HG03175 (cell line): ENCODE measurements around the gene MAGI1.
"Not testable (repeated sequence)": the region's sequence is repeated elsewhere in the genome, so short reads cannot be mapped to it uniquely, and the experiment has no call there.

Experiments
- ATAC-seq: cut with Tn5 transposase; IDR thresholded peaks from one replicate; pipeline ENCODE4 v1.9.1; 2021; ENCODE audit warnings: mild to moderate bottlenecking, moderate library complexity; ENCODE audit not compliant: unreplicated experiment

Gene MAGI1

DNA sequence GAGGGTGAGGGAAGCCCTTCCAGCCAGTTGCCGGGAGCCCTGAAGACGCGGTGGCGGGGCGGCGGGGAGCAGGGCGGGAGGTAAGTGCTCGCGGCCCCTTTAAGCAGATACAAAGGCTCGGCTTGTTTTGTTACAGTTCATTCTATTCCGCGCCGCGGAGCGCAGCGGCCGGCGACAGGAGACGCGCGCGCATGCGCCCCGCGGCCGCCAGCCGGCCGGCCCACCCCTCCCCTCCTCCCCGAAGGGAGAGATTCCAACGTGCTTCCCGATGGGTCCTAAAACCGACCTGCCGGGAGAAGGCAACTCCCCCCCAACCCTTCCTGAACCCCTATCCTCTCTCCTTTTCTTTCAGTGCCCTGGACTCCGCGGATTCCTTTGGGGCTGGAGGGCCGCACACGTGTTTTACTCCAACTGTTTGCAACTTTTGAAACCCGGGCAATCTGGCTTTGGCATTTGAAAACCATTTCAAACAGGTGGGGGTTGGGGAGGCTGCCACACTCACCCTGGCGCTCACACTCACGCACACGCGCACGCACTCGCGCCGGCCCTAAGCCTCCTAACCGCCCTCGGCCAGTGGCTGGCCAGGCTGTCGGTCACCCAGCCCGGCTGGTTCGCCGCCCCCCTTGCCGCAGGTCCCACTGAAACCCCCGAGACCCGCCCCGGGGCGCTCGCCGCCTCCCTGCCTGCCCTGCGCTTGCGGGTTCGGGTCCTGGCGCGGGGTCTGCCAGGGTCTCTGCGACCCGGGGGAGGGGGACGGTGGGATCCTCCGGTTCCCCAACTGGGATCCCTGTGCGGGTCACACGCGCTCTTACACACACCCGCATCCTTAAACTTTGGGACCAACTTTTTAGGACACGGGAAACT lies at the start of gene MAGI1:
TSS of gene MAGI1 (minus strand) at position 193 of the 864 bp plus-strand sequence. CDS start 610 bp downstream, outside the sequence.
- ATAC-seq = peak; percentile 59

DNA sequence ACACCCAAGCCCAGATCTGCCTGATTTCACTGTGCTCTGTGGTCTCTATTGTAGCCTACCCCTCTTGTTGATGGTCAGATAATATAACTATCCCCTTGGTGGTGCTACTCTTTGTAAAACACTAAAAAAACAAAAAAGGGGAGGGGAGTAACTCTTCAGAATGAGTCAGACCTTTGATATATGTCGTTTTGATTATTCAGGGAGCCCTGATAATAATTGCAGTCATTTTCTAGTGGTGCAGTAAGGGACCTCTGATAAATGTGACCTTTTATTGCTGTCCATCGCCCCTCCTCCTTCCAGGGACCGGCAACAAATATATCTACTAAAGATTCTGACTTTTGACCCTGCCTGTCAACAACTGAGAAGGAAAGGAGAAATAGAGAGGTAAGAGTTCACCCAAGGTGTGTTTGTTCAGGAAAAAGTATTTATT lies 45.1 kb upstream of the MAGI1 start:
- ATAC-seq = no peak

DNA sequence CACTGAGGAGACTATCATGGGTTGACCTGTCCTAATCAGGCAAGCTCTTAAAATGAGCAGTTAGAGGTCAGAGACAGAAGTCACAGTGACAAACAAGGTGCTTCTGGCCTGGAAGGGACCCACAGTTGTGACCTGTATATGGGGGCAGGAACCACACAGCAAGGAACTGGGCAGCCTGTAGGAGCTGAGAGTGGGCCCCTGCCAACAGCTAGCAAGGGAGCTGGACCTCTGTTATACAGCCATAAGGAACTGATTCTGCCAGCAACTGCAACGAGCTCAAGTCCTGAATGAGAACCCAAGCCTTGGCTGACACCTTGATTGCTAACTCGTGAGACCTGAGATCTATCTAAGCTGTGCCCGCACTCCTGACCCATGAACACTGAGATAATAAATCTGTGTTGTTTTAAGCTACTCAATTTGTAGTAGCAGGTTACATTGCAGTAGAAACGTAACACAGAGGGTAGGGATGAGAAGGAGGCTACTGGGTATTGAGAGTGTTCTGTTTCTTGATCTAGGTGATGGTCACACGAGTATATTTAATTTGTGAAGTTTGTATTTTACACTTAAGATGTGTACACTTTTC lies 44.5 kb upstream of the MAGI1 start:
- no peak for ATAC-seq

DNA sequence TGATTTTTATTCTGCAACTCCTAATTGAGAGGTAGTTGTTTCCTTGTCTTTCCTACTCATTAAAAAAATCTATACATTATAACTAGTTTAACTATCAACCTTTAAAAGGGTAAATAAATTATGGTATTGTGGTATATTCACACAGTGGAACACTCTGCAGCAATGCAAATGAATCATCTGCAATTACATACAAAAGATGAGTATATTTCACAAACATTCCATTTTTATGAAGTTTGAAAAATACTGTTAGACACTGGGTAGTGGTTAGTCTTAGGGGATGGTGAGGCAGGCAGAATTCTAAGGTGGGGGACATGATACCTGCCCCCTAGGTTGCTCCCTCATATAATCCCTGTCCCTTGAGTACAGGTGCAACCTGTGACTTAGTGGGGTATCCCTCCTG lies 44.0 kb upstream of the MAGI1 start:
- ATAC-seq = no peak

DNA sequence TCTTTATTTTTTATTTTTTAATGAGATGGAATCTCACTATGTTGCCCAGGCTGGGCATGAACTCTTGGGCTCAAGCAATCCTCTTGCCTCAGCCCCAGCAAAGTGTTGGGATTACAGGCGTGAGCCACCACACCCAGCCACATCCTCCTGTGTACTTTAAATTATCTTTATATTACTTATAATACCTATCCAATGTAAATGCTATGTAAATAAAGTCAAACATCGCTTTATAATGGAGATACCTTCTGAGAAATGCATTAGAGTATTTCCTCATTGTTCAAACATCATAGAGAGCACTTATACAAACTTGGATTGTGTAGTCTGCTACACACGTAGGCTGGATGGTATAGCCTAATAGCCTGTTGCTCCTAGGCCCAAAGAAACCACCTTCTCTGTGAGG lies 41.4 kb upstream of the MAGI1 start:
- ATAC-seq = no peak

DNA sequence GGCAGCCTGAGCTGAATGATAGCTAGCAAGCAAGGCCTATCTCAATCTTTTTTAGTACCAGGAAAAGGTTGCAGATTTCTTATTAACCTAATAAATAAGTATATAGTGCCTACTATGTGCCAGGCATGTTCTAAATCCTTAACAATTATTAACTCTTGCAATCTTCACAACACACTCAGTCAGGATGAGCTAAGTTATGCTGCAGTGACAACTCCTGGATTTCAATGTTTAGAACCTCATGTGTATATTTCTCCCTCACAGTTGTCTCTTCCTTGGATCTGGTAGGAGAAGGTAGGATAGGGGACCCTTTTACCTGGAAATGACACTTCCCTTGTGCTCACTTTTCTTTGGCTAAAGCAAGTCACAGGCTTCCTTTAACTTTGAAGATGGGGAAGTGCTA lies 39.3 kb upstream of the MAGI1 start:
- no peak for ATAC-seq

DNA sequence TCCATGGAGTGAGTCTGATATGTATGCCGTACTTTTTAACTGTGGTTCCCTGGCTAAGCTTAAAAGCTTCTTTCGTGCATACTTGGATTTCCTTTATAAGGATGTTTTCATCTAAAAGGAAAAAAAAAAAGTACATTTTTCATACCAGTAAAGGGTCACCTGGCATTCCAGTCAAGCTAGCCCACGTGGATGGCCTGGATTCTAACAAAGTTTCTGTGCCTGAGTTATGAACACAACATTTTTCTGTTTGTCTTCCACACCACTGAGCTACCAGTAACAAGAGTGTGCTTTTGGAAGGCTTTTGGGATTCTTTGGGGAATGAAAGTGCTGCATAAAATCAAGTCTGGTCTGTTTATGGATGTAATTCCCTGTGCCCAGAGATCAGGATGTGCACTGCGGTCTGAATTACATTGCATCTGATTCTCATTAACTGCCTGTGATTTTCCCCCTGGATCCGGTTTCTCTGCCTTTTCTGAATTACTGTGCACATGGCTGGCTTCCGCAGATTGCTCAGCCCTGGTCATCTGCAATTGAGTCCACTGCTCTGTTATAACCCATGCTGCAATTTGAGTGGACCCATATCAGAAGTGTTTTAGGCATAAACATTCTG lies 38.2 kb upstream of the MAGI1 start:
- no peak for ATAC-seq

DNA sequence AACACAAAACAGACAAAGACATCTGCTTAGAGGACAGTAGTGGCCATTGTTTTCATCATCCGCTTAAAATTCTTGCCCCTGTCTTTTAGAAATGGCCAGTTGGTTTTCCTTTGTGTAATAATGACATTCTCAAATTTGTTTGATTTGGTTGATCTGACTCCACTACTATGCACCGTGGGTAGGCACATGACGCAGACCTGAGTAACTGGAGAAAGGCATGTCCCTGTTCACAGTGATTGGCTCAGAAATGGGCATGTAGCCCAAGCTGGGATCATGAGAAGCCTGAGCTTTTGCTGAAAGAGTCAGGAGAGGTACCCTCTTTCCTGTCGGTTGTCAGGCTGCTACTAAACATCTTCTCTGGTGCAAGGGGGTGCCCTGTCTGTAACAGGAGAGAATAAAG lies 36.6 kb upstream of the MAGI1 start:
- no peak for ATAC-seq

DNA sequence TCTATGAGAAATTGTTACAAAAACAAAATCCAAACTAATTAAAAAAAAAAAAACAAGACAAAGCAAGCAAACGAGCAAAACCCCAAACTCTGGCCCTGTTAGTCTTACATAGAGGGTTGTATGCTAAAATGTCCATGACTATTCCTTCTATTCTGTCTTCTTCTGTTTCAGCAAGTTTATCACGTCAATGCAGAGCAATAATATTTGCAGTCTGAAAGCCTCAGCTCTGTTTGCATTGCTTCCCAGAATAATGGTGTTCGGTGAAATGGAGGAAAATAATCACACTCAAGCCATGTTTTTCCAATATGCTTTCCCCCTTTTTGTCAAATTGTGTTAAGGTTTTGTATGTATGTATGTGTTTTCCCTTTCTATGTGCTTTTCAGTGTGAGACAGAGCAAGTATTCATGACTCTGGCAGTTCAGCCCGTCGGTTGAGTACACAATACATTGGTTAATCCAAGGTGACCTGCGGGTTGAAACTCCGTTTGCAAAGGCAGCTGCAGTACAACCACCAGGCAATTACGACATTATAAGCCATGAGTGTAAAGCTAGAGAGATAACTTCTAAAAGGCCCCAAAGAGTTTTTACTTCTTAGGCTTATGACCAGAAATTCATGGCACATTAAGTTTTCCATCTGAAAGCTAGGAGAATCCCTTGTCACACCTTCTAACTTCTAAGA lies 34.9 kb upstream of the MAGI1 start:
- no peak for ATAC-seq

DNA sequence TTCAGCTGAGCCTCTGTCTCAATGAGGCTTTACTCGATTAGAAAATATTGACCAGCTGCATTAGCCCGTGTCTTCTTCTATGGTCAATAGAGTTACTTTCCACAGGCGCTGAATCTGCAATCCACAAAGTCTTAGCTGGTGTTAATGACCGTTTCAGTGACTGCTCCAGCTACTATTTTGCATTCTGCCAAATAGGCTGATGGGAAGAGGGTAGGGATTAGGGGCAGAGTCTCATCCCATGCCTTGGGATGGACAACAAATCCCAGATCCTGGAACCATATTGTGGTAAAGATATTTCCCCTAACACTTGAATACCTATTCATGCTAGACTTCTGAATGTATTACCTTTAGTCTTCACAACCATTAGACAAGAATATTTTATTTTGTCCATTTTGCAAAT lies 29.5 kb upstream of the MAGI1 start:
- no peak for ATAC-seq

DNA sequence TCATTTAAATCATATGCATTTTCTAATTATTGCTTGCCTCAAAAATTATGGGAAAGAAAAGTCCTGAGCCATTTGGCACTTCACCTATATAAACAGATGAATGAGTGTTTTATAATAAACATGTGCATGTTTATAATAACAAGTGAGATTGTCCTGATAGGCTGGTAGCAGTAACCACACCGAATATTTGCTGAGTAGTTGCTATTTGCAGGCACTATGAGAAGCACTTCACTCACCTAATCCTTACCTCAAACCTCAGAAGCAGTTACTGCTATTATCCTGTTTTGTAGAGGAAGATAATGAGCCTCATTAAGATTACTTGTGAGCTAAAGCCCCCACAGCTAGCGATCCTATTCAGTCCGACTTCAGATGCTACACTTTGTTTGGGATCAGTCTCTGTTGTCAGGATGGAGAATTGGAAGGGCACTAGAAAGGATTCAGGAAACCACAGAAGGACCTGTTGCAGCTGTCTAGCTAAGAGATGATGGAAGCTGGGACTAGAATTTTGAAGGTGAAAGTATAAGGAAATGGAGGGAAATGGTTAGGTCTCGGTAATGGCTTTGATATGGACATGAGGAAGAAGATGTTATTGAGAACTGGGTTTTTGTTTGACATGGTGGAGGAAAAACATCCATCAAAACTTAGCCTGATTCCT lies 28.4 kb upstream of the MAGI1 start:
- ATAC-seq = no peak

DNA sequence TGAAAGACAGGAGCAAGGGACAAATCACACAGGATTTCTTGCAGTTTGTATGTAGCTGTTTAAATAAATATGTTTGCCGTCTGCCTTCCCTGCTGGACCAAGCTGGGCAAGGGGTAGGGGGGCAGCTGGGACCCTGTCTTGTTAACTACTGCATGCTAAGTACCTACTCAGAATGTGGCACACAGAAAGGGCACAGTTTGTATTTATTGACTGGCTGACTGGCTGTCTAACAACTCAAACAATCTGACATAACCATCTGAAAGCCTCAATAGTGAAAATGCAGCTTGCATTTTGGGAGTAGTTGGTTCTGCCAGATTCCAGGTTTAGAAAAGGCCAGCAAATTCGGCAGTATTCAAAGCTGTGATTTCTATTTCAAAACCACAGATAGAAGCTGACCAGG lies 16.6 kb upstream of the MAGI1 start:
- no peak for ATAC-seq

DNA sequence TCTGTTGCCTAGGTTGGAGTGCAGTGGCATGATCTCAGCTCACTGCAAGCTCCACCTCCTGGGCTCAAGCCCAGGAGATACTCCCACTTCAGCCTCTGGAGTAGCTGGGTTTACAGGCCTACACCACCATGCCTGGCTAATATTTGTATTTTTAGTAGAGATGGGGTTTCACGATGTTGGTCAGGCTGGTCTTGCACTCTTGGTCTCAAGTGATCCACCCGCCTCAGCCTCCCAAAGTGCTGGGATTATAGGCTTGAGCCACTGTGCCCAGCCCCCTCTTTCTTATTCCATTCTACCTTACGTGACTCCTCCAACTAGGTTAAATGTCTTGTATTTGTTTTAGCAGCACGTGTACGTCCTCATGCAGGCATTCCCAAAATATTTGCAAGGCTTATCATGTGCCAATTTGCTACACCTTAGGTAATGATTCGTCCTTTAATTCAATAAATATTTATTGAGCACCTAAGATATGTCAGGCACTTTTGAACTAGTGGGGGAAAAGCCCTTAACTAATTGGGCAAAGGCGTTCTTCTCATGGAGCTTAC lies 14.9 kb upstream of the MAGI1 start:
- ATAC-seq = no peak

DNA sequence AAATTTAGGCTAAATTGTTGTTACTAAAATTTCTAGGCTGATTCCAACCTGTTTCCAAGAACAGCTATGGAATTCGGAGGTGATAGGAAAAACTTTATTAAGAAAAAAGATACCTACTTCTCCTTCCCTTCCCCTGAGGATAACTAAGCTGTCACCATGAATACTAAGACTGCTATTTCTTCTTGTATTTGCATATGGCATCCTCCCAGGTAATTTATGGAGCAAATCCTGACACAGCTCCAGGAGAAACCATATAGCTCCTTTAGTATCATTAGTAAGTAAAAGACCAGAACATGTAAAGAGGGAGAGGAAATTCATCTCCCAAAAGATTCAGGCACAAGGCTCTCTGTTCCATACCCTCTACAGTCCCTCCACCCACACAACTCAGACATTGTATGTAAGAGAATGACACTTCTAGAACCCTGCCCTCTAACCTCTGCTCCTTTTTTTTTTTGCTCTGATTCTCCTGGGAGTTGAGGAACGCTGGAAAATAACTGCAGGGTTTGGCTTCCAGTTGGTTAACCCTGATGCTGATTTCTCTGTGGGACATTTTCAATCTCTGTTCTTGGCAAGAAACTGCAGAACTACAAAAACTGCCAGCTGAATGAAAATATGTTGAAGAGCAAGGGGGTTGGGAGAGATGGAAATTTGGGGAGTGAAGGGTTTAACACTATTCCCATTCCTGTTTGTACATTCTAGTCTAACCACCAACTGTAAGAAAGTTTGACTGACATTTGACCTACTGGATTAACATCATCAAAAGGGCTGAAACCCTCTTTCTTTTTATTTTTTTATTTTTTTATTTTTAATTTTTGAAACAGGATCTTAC lies 14.2 kb upstream of the MAGI1 start:
- ATAC-seq = no peak

DNA sequence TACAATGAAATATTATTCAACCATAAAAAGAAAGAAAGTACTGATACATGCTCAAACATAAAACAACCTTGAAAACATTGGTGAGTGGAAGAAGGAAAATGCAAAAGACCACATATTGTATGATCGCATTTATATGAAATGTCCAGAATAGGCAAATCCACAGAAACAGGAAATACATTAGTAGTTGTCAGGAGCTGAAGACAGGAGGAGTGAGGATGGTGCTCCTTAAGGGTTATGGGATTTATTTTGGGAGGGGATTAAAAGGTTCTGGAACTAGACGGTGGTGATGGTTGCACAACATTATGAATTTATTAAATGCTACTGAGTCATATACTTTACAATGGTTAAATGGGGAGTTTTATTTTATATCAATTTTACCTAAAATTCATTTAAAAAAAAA lies 12.1 kb upstream of the MAGI1 start:
- no peak for ATAC-seq

DNA sequence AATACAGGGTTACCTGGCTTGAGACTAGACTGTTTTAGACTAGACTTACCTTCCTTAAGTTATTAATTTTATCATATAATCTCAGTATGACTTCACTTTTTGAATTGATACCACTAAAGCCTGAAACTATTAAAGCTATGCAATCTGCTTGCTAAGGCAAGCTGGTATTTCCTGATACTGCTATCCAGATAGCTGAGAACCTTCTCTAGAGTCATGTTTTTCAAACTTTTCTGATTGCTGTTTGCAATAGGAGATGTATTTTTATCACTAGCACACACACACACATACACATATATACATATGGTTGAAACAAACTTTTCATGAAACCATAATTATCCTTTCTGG lies 9.3 kb upstream of the MAGI1 start:
- ATAC-seq = no peak

DNA sequence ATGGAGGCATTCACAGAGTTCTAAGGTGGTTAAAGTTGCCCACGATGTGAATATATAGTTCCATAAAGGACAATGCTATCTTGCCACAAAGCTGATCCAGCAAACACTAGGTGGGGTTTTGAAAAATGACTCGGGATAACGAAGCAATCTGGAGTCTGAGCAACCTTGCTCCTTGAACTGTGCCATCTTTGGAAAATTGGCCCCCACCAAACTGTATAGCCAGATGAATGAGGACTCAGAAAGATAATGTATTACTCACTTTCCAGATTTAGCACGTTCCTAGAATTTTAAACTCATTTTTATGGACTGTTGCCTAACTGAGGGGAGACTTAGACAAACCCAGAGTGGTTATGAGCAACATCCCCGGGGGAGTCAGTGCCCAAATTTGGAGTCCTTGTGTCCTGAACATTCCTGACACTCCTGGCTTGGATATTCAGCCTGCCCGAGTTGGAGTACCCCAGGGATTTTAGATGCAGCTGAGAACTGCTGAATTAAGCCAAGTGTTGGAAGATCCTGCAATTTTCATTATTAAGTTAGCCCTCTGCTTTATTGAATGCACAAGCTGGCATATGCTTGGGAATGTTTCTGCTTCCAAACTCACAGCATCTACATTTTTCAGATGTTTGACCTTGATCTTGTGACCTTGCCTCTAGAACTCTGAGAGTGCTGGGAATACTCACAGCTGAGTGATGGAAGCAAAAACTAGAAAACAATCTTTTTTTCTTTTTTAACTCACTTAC lies 8.8 kb upstream of the MAGI1 start:
- no peak for ATAC-seq

DNA sequence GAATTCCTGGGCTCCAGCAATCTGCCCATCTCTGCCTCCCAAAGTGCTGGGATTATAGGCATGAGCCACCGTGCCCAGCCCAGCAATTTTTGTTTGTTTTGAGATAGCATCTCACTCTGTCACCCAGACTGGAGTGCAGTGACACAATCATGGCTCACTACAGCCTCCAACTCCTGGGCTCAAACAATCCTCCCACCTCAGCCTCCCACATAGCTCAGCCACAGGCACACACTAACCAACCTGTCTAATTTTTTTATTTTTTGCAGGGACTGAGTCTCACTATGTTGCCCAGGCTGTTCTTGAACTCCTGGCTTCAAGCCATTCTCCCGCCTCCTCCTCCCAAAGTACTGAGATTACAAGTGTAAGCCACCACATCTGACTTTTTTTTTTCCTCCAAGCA lies 7.6 kb upstream of the MAGI1 start:
- ATAC-seq = not testable (repeated sequence)

DNA sequence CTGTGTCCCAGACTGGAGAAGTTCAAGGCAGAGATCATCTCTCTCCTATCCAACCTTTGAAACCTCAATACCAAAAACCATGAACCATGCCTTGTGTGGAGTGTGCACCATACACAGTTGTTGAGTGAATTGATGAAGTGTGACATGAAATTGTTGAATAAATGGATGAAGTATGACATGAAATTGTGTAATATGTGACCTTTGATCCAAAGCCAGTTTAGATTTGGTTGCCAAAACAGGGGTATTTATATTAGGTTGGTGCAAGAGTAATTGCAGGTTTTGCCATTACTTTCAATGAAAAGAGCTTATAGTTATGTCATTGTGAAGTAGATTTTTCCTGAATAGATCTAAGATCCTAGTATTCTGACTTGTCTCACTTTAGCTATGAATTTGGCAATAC lies 3.1 kb upstream of the MAGI1 start:
- no peak for ATAC-seq
